Measurements from ENCODE around the gene PRICKLE4. TPM values are rescaled to one million over a fixed set of nuclear protein-coding genes. Genes with fewer than 3 reads are reported as not detected.
A peak's percentile ranks its signal among the peaks of the same experiment; 100 is the strongest.

Gene PRICKLE4
- total RNA-seq, 1 experiment from 2014 or later, result 0.70 TPM

DNA sequence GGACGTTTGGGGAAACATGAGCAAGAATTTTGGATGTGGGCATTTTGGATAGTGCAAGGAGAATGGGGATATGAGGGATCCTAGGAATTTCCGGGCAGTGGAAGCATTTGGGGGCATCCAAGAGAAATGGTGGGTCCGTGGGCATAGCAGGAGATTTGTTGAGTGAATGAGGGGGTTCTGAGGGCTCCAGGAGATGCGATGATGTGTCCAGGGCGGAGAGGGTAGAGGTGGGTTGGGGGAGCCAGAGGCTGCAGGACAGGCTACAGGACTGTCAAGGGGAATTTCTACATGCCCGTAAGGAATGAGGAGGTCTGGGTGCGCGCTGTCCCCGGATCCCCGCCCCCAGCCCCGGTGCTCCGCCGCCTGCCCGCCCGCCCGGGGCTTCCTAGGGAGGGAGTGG is 1.2 kb upstream of the PRICKLE4 start:
- Histone ChIP-seq H4K20me1 (ENCODE audit: control insufficient read depth, insufficient read depth, insufficient read length) (no peaks in the 10 kb centered on the region), H3K27me3 (ENCODE audit: insufficient read depth, low read length) (peaks cover 7% of the 10 kb centered on the region; the same call in 1 of the 2 replicates), H3K14ac (ENCODE audit: insufficient read depth, low read length) (no peak overlapping the region), H2BK120ac (ENCODE audit: low read depth, low read length, poor library complexity, severe bottlenecking) (no peak overlapping the region), H3K79me1 (ENCODE audit: insufficient read depth, low read depth, low read length, poor library complexity, severe bottlenecking) (no peaks in the 10 kb centered on the region), H4K8ac (replicated peaks; ENCODE audit: insufficient read length, low read depth, low read length) (no peak overlapping the region), H3K23me2 (ENCODE audit: insufficient read length, low read depth, low read length, poor library complexity, severe bottlenecking) (peaks cover 11% of the 10 kb centered on the region), H3K4ac (ENCODE audit: low read depth, low read length) (no peak overlapping the region), H3K79me2 (ENCODE audit: insufficient read depth, low read length) (no peaks in the 10 kb centered on the region), H3K4me2 (ENCODE audit: insufficient read depth, insufficient read length, low read length) (peak overlapping the region; percentile 96), H3K18ac (ENCODE audit: insufficient read length, low read depth, low read length) (no peak overlapping the region), H3K56ac (ENCODE audit: insufficient read length, low read depth, low read length) (no peak overlapping the region), H2BK12ac (ENCODE audit: insufficient read length, low read depth, low read length) (no peak overlapping the region), H2BK5ac (ENCODE audit: insufficient read length, low read length) (no peak overlapping the region), H3K23ac (ENCODE audit: insufficient read length, low read depth, low read length) (no peak overlapping the region), H3K27ac (ENCODE audit: insufficient read length, low read depth, low read length) (no peak overlapping the region), H3K9me3 (ENCODE audit: control insufficient read depth, low read depth, low read length) (no peaks in the 10 kb centered on the region), H2AK5ac (ENCODE audit: insufficient read length, low read length) (no peak overlapping the region), H3K9ac (ENCODE audit: extremely low read depth, insufficient read length, low read length) (peak overlapping the region; percentile 54), H3K4me1 (ENCODE audit: insufficient read depth, low read length) (no peaks in the 10 kb centered on the region), H4K91ac (ENCODE audit: insufficient read length, low read depth, low read length) (no peak overlapping the region), H4K5ac (ENCODE audit: insufficient read length, low read depth, low read length) (no peak overlapping the region), H2AFZ (ENCODE audit: low read length) (no peak overlapping the region), H2BK15ac (ENCODE audit: low read depth, low read length) (no peak overlapping the region), H3T11ph (ENCODE audit: low read length) (no peak overlapping the region), H2BK20ac (ENCODE audit: low read depth, low read length, poor library complexity, severe bottlenecking) (no peak overlapping the region)
- no CpG with 5 or more reads among the region's 16 CpGs for WGBS (ENCODE audit: extremely low coverage, insufficient read length, low lambda C conversion rate)
- Mint-ChIP-seq H3K27ac (peak overlapping the region in 1 of 3 experiments; percentile 17; a peak in 1 of 7 replicates), H3K36me3 (ENCODE audit: insufficient read depth in 1 of 3, low read depth in 3 of 3) (peaks cover 3 to 13% (median 9%) of the 10 kb centered on the region in 3 experiments; a peak in 6 of 7 replicates), H3K27me3 (ENCODE audit: low read depth) (peaks cover 40% of the 10 kb centered on the region), H3K9me3 (no peaks in the 10 kb centered on the region), H3K4me3 (peak overlapping the region; percentile 80 to 91), H3K4me1 (peaks cover 13 to 16% of the 10 kb centered on the region in 2 experiments)
- DNase-seq, result no peak
- TF ChIP-seq, protein P1, sequence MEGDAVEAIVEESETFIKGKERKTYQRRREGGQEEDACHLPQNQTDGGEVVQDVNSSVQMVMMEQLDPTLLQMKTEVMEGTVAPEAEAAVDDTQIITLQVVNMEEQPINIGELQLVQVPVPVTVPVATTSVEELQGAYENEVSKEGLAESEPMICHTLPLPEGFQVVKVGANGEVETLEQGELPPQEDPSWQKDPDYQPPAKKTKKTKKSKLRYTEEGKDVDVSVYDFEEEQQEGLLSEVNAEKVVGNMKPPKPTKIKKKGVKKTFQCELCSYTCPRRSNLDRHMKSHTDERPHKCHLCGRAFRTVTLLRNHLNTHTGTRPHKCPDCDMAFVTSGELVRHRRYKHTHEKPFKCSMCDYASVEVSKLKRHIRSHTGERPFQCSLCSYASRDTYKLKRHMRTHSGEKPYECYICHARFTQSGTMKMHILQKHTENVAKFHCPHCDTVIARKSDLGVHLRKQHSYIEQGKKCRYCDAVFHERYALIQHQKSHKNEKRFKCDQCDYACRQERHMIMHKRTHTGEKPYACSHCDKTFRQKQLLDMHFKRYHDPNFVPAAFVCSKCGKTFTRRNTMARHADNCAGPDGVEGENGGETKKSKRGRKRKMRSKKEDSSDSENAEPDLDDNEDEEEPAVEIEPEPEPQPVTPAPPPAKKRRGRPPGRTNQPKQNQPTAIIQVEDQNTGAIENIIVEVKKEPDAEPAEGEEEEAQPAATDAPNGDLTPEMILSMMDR (conservative IDR thresholded peaks at IDR 0.05), result no peak
